ENCODE data around the gene ID1. TPM values are rescaled to one million over a fixed set of nuclear protein-coding genes. Genes with fewer than 3 reads are reported as not detected.
"Not testable (repeated sequence)": the region's sequence is repeated elsewhere in the genome, so short reads cannot be mapped to it uniquely, and the experiment has no call there.

The ID1 gene
- total RNA-seq, 2 experiments from 2014 or later, result 0.42 to 0.50 TPM

- POLR2A ChIA-PET, result interaction anchor here (0.7 to 2.6 kb wide), 3 partner anchors 32 to 63 kb away, joined by 3 to 26 read pairs (median 4); a partner anchor contains a TSS
- no peaks in the 10 kb centered on the region for H3K36me3 Mint-ChIP-seq (ENCODE audit: low read depth)
- H3K27me3 Mint-ChIP-seq (ENCODE audit: low read depth), result peaks cover 49% of the 10 kb centered on the region
- CTCF ChIA-PET, result interaction anchor here (1.6 to 19.4 kb wide), 4 partner anchors 9 to 120 kb away, joined by 4 to 901 read pairs (median 36); no protein-coding TSS in a partner anchor
- no peaks in the 10 kb centered on the region for H3K9me3 Mint-ChIP-seq (ENCODE audit: insufficient read depth)
- peaks cover 33% of the 10 kb centered on the region for H3K4me1 Mint-ChIP-seq (ENCODE audit: low read depth)
- peak overlapping the region; percentile 81 for H3K4me3 Mint-ChIP-seq
- DNase-seq (peak; percentile 82), ATAC-seq (peak; percentile 56)
- H3K27ac Mint-ChIP-seq, result peak overlapping the region; percentile 72
Measured at GRCh38 chr20:31603822-31604566, 1.1 kb upstream of the ID1 start.

- CTCF ChIA-PET, result interaction anchor here (0.9 to 19.4 kb wide), 6 partner anchors 8 to 119 kb away, joined by 3 to 901 read pairs (median 7); no protein-coding TSS in a partner anchor
- DNase-seq, result no peak
- POLR2A ChIA-PET, result interaction anchor here (0.7 to 2.6 kb wide), 3 partner anchors 32 to 63 kb away, joined by 3 to 26 read pairs (median 4); no protein-coding TSS in a partner anchor
- Mint-ChIP-seq H3K27me3 (ENCODE audit: low read depth) (peaks cover 50% of the 10 kb centered on the region), H3K4me3 (peak overlapping the region; percentile 81), H3K9me3 (ENCODE audit: insufficient read depth) (no peaks in the 10 kb centered on the region), H3K4me1 (ENCODE audit: low read depth) (peaks cover 33% of the 10 kb centered on the region), H3K36me3 (ENCODE audit: low read depth) (no peaks in the 10 kb centered on the region), H3K27ac (no peak overlapping the region)
- ATAC-seq, result peak; percentile 4
Measured at GRCh38 chr20:31604567-31605030, 490 bp upstream of the ID1 start.

- Mint-ChIP-seq H3K9me3 (ENCODE audit: insufficient read depth) (no peaks in the 10 kb centered on the region), H3K4me1 (ENCODE audit: low read depth) (peaks cover 33% of the 10 kb centered on the region), H3K36me3 (ENCODE audit: low read depth) (no peaks in the 10 kb centered on the region), H3K4me3 (peak overlapping the region; percentile 81), H3K27me3 (ENCODE audit: low read depth) (peaks cover 50% of the 10 kb centered on the region), H3K27ac (no peak overlapping the region)
- DNase-seq, result peak; percentile 33
- POLR2A ChIA-PET, result interaction anchor here (0.6 to 2.6 kb wide), 5 partner anchors 20 to 71 kb away, joined by 3 to 26 read pairs (median 4); no protein-coding TSS in a partner anchor
- no peak for ATAC-seq
- CTCF ChIA-PET, result interaction anchor here (19.4 kb wide), 1 partner anchor 39 kb away, joined by 901 read pairs; no protein-coding TSS in a partner anchor
Measured at GRCh38 chr20:31605902-31606803, 1.1 kb downstream of the ID1 start.

GRCh38 chr20:31606804-31607639, 1.9 kb downstream of the ID1 start:
- H3K4me1 Mint-ChIP-seq (ENCODE audit: low read depth), result peaks cover 33% of the 10 kb centered on the region
- ATAC-seq (no peak), DNase-seq (no peak)
- peaks cover 50% of the 10 kb centered on the region for H3K27me3 Mint-ChIP-seq (ENCODE audit: low read depth)
- H3K36me3 Mint-ChIP-seq (ENCODE audit: low read depth), result no peaks in the 10 kb centered on the region
- ChIA-PET POLR2A (no interaction called here), CTCF (interaction anchor here (19.4 kb wide), 1 partner anchor 40 kb away, joined by 901 read pairs; no protein-coding TSS in a partner anchor)
- no peak overlapping the region for H3K4me3 Mint-ChIP-seq
- H3K27ac Mint-ChIP-seq, result no peak overlapping the region
- H3K9me3 Mint-ChIP-seq (ENCODE audit: insufficient read depth), result no peaks in the 10 kb centered on the region

- ChIA-PET CTCF (interaction anchor here (0.7 to 19.4 kb wide), 2 partner anchors 41 to 104 kb away, joined by 3 to 901 read pairs; no protein-coding TSS in a partner anchor), POLR2A (no interaction called here)
- H3K27ac Mint-ChIP-seq, result no peak overlapping the region
- H3K27me3 Mint-ChIP-seq (ENCODE audit: low read depth), result peaks cover 46% of the 10 kb centered on the region
- no peak overlapping the region for H3K4me3 Mint-ChIP-seq
- H3K36me3 Mint-ChIP-seq (ENCODE audit: low read depth), result no peaks in the 10 kb centered on the region
- DNase-seq, result no peak
- H3K4me1 Mint-ChIP-seq (ENCODE audit: low read depth), result peaks cover 29% of the 10 kb centered on the region
- no peak for ATAC-seq
- no peaks in the 10 kb centered on the region for H3K9me3 Mint-ChIP-seq (ENCODE audit: insufficient read depth)
Measured at GRCh38 chr20:31607640-31608250, 2.7 kb downstream of the ID1 start.

- CTCF ChIA-PET, result interaction anchor here (0.7 to 19.4 kb wide), 3 partner anchors 41 to 115 kb away, joined by 3 to 901 read pairs (median 3); no protein-coding TSS in a partner anchor
- no peak overlapping the region for H3K4me3 Mint-ChIP-seq
- no peaks in the 10 kb centered on the region for H3K9me3 Mint-ChIP-seq (ENCODE audit: insufficient read depth)
- H3K4me1 Mint-ChIP-seq (ENCODE audit: low read depth), result peaks cover 28% of the 10 kb centered on the region
- H3K36me3 Mint-ChIP-seq (ENCODE audit: low read depth), result no peaks in the 10 kb centered on the region
- no peak overlapping the region for H3K27ac Mint-ChIP-seq
- H3K27me3 Mint-ChIP-seq (ENCODE audit: low read depth), result peaks cover 45% of the 10 kb centered on the region
- no peak for ATAC-seq
- POLR2A ChIA-PET, result no interaction called here
- DNase-seq, result no peak
Measured at GRCh38 chr20:31608251-31608945, 3.3 kb downstream of the ID1 start.

GRCh38 chr20:31612271-31612640, 7.2 kb downstream of the ID1 start:
- H3K27ac Mint-ChIP-seq; H3K4me3 Mint-ChIP-seq; ATAC-seq; DNase-seq; H3K36me3 Mint-ChIP-seq (ENCODE audit: low read depth); H3K9me3 Mint-ChIP-seq (ENCODE audit: insufficient read depth); H3K4me1 Mint-ChIP-seq (ENCODE audit: low read depth): not testable (repeated sequence)
- ChIA-PET CTCF (interaction anchor here (0.6 to 19.4 kb wide), 45 partner anchors 9 to 238 kb away, joined by 3 to 901 read pairs (median 6); partner anchors contain the start of genes COX4I2, HM13 and ID1), POLR2A (interaction anchor here (1.7 to 1.8 kb wide), 2 partner anchors 39 kb away, joined by 8 read pairs; no protein-coding TSS in a partner anchor)
- peaks cover 18% of the 10 kb centered on the region for H3K27me3 Mint-ChIP-seq (ENCODE audit: low read depth)

- CTCF ChIA-PET, result interaction anchor here (0.7 to 19.4 kb wide), 3 partner anchors 35 to 108 kb away, joined by 4 to 901 read pairs (median 6); no protein-coding TSS in a partner anchor
- H3K9me3 Mint-ChIP-seq (ENCODE audit: insufficient read depth), result no peaks in the 10 kb centered on the region
- peaks cover 16% of the 10 kb centered on the region for H3K27me3 Mint-ChIP-seq (ENCODE audit: low read depth)
- no peaks in the 10 kb centered on the region for H3K36me3 Mint-ChIP-seq (ENCODE audit: low read depth)
- ATAC-seq (no peak), DNase-seq (no peak)
- H3K4me1 Mint-ChIP-seq (ENCODE audit: low read depth), result peaks cover 7% of the 10 kb centered on the region
- POLR2A ChIA-PET, result no interaction called here
- no peak overlapping the region for H3K27ac Mint-ChIP-seq
- H3K4me3 Mint-ChIP-seq, result no peak overlapping the region
Measured at GRCh38 chr20:31615416-31615815, 10.3 kb downstream of the ID1 start.

- peaks cover 7% of the 10 kb centered on the region for H3K4me1 Mint-ChIP-seq (ENCODE audit: low read depth)
- DNase-seq (no peak), ATAC-seq (no peak)
- peaks cover 16% of the 10 kb centered on the region for H3K27me3 Mint-ChIP-seq (ENCODE audit: low read depth)
- CTCF ChIA-PET, result interaction anchor here (1.0 to 19.4 kb wide), 4 partner anchors 44 to 115 kb away, joined by 4 to 901 read pairs (median 6); no protein-coding TSS in a partner anchor
- no peaks in the 10 kb centered on the region for H3K36me3 Mint-ChIP-seq (ENCODE audit: low read depth)
- peak overlapping the region; percentile 60 for H3K27ac Mint-ChIP-seq
- POLR2A ChIA-PET, result interaction anchor here (1.0 kb wide), 1 partner anchor 50 kb away, joined by 3 read pairs; no protein-coding TSS in a partner anchor
- no peaks in the 10 kb centered on the region for H3K9me3 Mint-ChIP-seq (ENCODE audit: insufficient read depth)
- no peak overlapping the region for H3K4me3 Mint-ChIP-seq
Measured at GRCh38 chr20:31617432-31618104, 12.5 kb downstream of the ID1 start.
